T-helper 1 cell treated with Interleukin-12 subunit alpha and Interleukin-12 subunit beta and Interleukin-4 antibody, amounts not matched to agents 30 μg/mL and 1 μg/mL, for 36 hours (primary cell): ENCODE measurements around the gene PSMD11.

Source experiments
- H3K27ac Mint-ChIP-seq: one replicate; pipeline ENCODE4 v1.8.0; 2021; ENCODE audit warnings: mild to moderate bottlenecking, mixed read lengths
- H3K27me3 Mint-ChIP-seq: one replicate; pipeline ENCODE4 v1.8.0; 2021; ENCODE audit warnings: low read depth, mixed read lengths
- H3K36me3 Mint-ChIP-seq: one replicate; pipeline ENCODE4 v1.8.0; 2021; ENCODE audit warnings: low read depth, mixed read lengths
- H3K4me1 Mint-ChIP-seq: one replicate; pipeline ENCODE4 v1.8.0; 2021; ENCODE audit warnings: low read depth, mixed read lengths
- H3K4me3 Mint-ChIP-seq: one replicate; pipeline ENCODE4 v1.8.0; 2021; ENCODE audit warnings: mild to moderate bottlenecking, moderate library complexity, mixed read lengths
- H3K9me3 Mint-ChIP-seq: one replicate; pipeline ENCODE4 v1.8.0; 2021; ENCODE audit warnings: mixed read lengths

PSMD11 gene

GRCh38 chr17:32481193-32481592 is 36.9 kb downstream of the PSMD11 start:
- Mint-ChIP-seq H3K27ac (no peak overlapping the region), H3K9me3 (no peaks in the 10 kb centered on the region), H3K27me3 (peaks cover 3% of the 10 kb centered on the region), H3K4me3 (no peak overlapping the region), H3K4me1 (peaks cover 4% of the 10 kb centered on the region), H3K36me3 (peaks cover 41% of the 10 kb centered on the region)

DNA sequence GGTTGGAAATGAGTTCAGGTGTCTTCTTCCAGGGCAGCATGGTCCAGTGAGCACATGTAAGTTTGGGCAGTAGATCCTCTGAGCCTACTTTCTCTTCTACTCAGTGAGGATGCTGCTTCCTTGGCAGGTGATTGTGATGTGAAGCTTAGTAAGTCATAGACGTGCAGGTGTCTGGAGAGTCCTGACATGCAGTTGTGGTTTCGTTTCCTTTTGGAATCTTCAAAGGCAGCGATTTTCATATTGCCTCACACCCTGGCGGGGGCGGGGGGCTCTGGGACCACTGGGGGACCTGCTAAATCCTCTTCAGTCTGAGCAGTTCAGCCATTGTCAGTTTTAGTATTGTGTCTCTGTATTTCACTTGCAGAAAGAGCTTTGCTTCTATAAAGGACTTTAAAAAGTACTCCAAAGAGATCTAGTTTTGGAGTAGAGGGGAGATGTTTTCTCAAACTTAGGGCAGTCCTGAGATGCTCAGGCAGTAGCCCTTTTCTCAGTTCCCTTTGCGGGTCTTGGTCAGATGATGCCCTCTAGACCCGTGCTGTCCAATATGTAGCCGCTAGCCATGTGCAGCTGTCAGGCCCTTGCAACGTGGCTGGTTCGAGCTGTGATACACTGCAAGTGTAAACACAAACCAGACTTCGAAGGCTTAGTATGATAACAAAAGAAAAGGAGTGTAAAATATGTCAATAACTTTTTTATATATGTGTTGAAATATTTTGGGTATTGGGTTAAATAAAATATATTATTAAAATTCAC is 38.4 kb downstream of the PSMD11 start:
- Mint-ChIP-seq H3K27ac (no peak overlapping the region), H3K27me3 (peaks cover 3% of the 10 kb centered on the region), H3K9me3 (no peaks in the 10 kb centered on the region), H3K36me3 (peaks cover 35% of the 10 kb centered on the region), H3K4me3 (no peak overlapping the region), H3K4me1 (peaks cover 7% of the 10 kb centered on the region)

DNA sequence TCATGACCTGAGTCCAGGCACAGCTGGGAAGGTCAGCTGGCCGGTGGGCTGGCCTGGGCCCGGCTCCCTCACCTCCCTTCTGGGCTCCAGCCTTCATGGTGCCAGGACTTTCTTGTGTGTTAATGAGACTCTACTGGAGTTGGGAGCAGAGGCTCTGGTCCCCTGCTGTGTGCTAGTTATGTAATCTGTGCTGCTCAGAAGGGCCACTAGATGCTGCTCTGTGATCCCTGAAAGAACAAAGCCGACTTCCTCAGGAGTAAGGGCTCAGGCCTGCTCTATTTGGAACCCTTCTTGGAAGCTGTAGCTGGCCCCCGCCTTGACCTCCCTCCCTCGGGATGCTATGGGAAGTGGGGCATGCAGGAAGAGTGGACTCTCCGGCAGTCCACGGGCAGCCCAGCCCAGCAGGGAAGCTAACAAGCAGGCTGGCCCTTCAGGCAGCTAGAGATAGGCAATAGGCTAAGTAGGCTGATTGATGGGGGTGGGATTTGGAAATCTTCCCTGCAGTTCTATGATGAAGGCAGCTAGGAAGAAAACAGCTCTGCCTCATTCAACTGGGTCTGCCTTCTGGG is 39.2 kb downstream of the PSMD11 start:
- Mint-ChIP-seq H3K4me1 (peaks cover 13% of the 10 kb centered on the region), H3K36me3 (peaks cover 32% of the 10 kb centered on the region), H3K27ac (no peak overlapping the region), H3K4me3 (no peak overlapping the region), H3K9me3 (no peaks in the 10 kb centered on the region), H3K27me3 (peaks cover 3% of the 10 kb centered on the region)

DNA sequence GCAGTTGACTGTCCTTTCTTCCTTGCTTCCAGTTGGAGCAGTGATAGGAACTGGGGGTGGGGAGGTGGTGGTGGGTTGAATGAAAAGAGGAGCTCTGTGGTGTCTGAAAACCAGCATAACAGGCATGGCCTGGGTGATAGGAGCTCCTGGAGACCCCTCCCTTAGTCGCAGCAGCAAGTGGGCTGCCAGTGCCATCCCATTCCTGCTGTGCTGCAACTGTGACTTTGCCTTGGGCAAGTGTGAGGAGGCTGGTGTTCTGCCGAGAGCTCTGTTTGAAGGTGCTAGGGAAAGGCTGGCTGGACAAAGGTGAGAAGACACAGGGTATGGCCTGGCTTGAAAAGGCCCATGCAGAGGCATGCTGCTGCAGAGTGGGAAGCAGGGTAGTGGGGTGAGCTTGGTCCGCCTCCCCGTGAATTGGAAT is 39.7 kb downstream of the PSMD11 start:
- H3K4me3 Mint-ChIP-seq, result no peak overlapping the region

DNA sequence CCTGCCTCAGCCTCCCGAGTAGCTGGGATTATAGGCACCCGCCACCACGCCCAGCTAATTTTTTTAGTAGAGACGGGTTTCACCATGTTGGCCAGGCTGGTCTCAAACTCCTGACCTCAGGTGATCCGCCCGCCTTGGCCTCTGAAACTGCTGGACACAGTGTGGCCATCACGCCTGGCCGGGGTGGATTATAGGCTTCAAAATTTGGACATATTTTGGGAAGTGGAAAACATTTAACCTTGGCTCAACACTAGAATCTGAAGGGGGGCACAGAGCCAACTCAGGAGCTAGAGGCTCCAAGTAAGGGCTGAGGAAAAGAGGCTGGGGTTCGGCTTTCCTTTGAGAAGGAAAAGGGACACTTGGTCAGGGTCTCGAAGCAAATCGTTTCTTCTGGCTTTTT is 40.3 kb downstream of the PSMD11 start:
- H3K4me3 Mint-ChIP-seq, result no peak overlapping the region
- H3K4me1 Mint-ChIP-seq, result peaks cover 21% of the 10 kb centered on the region
- peaks cover 23% of the 10 kb centered on the region for H3K36me3 Mint-ChIP-seq
- H3K27ac Mint-ChIP-seq, result no peak overlapping the region
- H3K27me3 Mint-ChIP-seq, result peaks cover 3% of the 10 kb centered on the region
- no peaks in the 10 kb centered on the region for H3K9me3 Mint-ChIP-seq

More for the DNA sequence above, 39.7 kb downstream of the PSMD11 start:
- H3K36me3 Mint-ChIP-seq, result peaks cover 28% of the 10 kb centered on the region
- no peak overlapping the region for H3K27ac Mint-ChIP-seq
- H3K27me3 Mint-ChIP-seq, result peaks cover 3% of the 10 kb centered on the region
- no peaks in the 10 kb centered on the region for H3K9me3 Mint-ChIP-seq
- peaks cover 18% of the 10 kb centered on the region for H3K4me1 Mint-ChIP-seq

DNA sequence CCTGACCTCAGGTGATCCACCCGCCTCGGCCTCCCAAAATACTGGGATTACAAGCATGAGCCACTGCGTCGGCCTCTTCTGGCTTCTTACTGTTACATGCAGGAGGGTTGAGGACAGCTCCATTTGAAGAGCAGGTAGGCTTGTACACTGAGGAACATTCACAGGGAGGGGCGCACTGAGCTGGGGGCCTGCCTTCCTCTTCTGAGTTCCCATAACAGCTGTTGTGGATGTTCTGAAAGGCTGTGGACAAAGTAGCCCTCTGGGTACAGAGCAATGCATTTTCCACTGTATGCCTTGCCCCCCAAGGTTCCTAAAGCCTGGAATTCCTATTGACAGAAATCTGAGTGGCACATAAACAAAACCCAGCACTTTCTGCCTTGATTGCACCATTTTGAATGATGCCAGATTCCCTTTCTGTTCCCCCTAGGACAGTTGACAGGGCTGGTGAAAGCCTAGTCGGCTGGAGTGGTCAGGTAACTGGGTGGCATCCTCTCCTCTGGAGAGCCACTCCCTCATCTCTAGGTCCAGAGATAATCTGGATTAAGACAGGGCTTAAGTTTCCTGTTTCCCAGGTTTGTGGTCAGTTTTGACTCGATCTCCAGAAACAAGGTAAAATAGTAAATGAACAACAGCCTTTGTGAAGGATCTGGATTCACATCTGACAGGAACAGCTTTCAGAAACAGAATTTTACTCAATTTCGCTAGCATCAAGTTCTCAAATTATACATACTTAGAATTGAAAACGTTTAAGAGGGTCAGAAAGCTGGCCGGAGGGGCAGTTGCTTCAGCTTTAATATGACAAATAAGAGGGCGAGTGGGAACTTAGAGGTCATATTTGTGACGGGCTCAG is 41.2 kb downstream of the PSMD11 start:
- Mint-ChIP-seq H3K27ac (no peak overlapping the region), H3K27me3 (peaks cover 3% of the 10 kb centered on the region), H3K4me3 (peak overlapping the region; percentile 68), H3K9me3 (no peaks in the 10 kb centered on the region), H3K4me1 (peaks cover 27% of the 10 kb centered on the region), H3K36me3 (peaks cover 17% of the 10 kb centered on the region)

GRCh38 chr17:32486111-32486700 is 41.9 kb downstream of the PSMD11 start:
- Mint-ChIP-seq H3K9me3 (no peaks in the 10 kb centered on the region), H3K4me3 (peak overlapping the region; percentile 68), H3K36me3 (peaks cover 15% of the 10 kb centered on the region), H3K27ac (no peak overlapping the region), H3K27me3 (peaks cover 3% of the 10 kb centered on the region), H3K4me1 (peaks cover 27% of the 10 kb centered on the region)

DNA sequence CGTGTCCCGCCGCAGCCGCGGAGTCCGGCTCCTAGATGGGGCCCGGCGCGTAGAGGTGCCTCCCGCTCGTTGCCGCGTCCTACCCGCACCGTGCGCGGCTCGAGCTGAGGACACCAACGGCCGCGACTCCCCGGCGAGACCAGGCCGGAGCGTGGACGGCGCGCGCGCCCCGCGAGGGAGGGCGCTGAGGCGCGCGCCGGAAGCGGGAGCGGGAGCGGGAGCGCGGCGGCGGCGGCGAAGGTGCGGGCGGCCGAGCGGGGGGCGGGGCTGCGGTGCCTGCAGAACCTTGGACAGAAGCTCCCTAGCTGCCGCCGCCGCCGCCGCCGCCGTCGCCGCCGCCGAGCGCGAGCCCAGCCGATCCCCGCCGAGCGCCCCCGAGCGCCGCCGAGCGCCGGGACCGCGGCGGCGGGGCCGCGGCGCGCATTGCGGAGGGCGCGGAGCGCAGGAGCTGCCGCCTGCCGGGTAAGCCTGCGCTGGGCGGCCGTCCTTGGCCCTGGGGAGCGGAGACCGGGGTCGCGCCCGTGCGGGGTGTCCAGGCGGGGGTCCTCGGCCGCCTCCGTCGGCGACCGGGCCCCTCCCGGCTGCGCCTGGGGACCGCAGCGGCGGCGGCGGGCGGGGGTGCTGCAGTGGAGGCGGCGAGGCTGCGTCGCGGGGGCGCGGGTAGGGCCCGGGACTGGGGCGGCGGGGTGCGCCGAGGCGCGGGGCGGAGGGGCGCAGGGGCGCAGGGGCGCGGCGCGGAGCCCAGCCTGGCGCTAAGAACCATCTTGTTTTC is 42.6 kb downstream of the PSMD11 start, which contains the start of gene CDK5R1:
Gene CDK5R1, plus strand, starts transcription at position 293 of the 772 bp plus-strand sequence. CDS start 628 bp downstream, outside the sequence.
- Mint-ChIP-seq H3K4me1 (peaks cover 27% of the 10 kb centered on the region), H3K4me3 (peak within 1 kb of the TSS; percentile 77)

GRCh38 chr17:32487473-32488176 is 43.3 kb downstream of the PSMD11 start:
- H3K4me1 Mint-ChIP-seq, result peaks cover 34% of the 10 kb centered on the region
- peaks cover 10% of the 10 kb centered on the region for H3K36me3 Mint-ChIP-seq
- H3K4me3 Mint-ChIP-seq, result peak overlapping the region; percentile 77
- H3K27ac Mint-ChIP-seq, result no peak overlapping the region
- H3K9me3 Mint-ChIP-seq, result no peaks in the 10 kb centered on the region
- peaks cover 3% of the 10 kb centered on the region for H3K27me3 Mint-ChIP-seq

More for the DNA sequence above, 42.6 kb downstream of the PSMD11 start, which contains the start of gene CDK5R1:
- H3K36me3 Mint-ChIP-seq, result peaks cover 10% of the 10 kb centered on the region
- H3K27ac Mint-ChIP-seq, result no peak within 1 kb of the TSS
- H3K27me3 Mint-ChIP-seq, result peaks cover 3% of the 10 kb centered on the region
- H3K9me3 Mint-ChIP-seq, result no peaks in the 10 kb centered on the region

- Mint-ChIP-seq H3K27ac (peak overlapping the region; percentile 65), H3K27me3 (peaks cover 7% of the 10 kb centered on the region), H3K9me3 (no peaks in the 10 kb centered on the region), H3K4me3 (peak overlapping the region; percentile 77), H3K36me3 (peaks cover 11% of the 10 kb centered on the region), H3K4me1 (peaks cover 39% of the 10 kb centered on the region)
These were observed 43.9 kb downstream of the PSMD11 start for GRCh38 chr17:32488177-32488542.

DNA sequence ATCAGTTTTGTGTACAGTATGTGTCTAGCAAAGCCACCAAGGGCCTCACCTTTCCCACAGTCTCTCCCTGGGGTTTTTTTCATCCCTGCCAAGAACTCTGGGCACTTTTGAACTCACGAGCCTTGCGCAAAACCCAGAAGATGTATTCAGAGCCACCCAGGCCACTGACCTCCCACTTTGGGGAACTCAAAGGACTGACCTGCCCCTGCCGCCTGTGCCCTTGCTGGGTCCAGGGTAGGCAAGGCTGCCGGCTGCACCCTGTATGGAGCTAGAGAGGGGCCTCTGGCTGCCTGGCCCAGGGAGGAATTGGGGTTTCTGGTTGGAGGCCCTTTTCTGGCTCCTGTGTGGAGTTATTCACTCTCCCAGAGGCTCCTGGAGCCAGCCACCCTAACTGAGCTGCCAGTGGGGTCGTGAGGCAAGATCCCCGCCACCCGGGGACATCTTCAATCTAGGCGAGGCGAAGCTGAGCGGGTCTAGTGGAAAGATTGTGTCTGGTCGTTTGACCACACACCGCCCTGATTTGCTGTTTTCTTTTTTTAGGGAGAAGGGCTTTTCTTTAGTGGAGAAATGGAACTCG is 44.4 kb downstream of the PSMD11 start:
- H3K27ac Mint-ChIP-seq, result no peak overlapping the region
- peak overlapping the region; percentile 77 for H3K4me3 Mint-ChIP-seq
- peaks cover 7% of the 10 kb centered on the region for H3K27me3 Mint-ChIP-seq
- peaks cover 39% of the 10 kb centered on the region for H3K4me1 Mint-ChIP-seq
- no peaks in the 10 kb centered on the region for H3K9me3 Mint-ChIP-seq
- peaks cover 11% of the 10 kb centered on the region for H3K36me3 Mint-ChIP-seq

DNA sequence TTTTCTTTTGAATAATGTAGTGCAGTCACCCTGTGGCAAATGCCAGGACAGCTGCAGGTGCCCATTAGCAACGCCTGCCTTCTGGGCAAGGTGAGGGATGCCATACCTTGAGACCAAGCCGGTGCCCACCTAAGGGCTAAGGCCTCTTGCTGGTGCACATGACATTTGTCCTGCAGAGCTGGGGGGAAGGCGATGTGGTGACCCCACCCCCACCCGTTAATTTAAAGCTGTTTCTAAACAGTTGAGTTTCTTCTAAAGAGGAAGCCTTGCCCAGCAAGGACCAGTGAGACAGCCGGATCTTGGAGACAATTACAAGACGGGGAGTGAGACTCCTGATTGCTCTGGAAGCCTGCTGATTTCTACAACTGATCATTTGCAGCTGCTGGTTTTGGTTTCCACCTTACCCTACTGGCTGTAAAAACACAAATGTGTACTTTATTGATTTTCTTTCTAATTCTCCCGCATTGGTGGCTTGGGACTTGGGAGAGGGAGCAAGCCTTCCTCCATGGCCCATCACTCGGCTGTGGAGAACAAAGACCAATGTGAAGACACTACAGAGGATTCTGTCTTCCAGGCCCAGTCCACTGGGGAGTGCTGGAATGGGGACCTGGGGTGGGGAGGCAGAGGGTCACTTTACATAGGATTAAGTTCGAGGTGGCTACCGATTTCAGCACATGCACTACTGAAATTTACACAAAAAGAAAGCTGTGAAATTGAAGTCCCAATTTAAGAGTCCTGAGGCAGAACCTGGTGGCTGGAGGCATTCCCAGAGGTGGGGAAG is 45.2 kb downstream of the PSMD11 start:
- no peaks in the 10 kb centered on the region for H3K9me3 Mint-ChIP-seq
- no peak overlapping the region for H3K27ac Mint-ChIP-seq

More for the DNA sequence above, 45.2 kb downstream of the PSMD11 start:
- peaks cover 7% of the 10 kb centered on the region for H3K27me3 Mint-ChIP-seq
- H3K4me1 Mint-ChIP-seq, result peaks cover 39% of the 10 kb centered on the region
- peak overlapping the region; percentile 16 for H3K4me3 Mint-ChIP-seq
- H3K36me3 Mint-ChIP-seq, result peaks cover 11% of the 10 kb centered on the region
